A673 (cell line): ENCODE data around the gene FLT3. TPM values are rescaled to one million over a fixed set of nuclear protein-coding genes. Genes with fewer than 3 reads are reported as not detected.
A peak's percentile ranks its signal among the peaks of the same experiment; 100 is the strongest.
"Not testable (repeated sequence)": the region's sequence is repeated elsewhere in the genome, so short reads cannot be mapped to it uniquely, and the experiment has no call there.

Source experiments
- BruUV-seq: library from RNA; stranded (reverse); fragments of 400-500 nt; replicated peaks from 2 replicates; lab custom pipeline; 2021; lab: Mats Ljungman, UMichigan
- CTCF ChIA-PET: fragments of 300-600 bp; sonication (Branson Sonifier 250); formaldehyde crosslinking; loops from one replicate; lab custom pipeline; 2022; ENCODE audit warnings: antibody characterized with exemption; lab: Charles Lee
- POLR2A ChIA-PET: fragments of 300-600 bp; sonication (Branson Sonifier 250); formaldehyde crosslinking; loops from one replicate; lab custom pipeline; 2022; ENCODE audit warnings: antibody characterized with exemption; ENCODE audit not compliant: low non-redundant PET; lab: Charles Lee
- DNase-seq: peaks from one replicate; pipeline ENCODE4 v3.0.0-alpha.2; 2015; ENCODE audit warnings: low spot score
- H3K27ac ChIP-seq: fragments of 200-600 bp; sonication (generic); 2 replicates; pipeline ENCODE4 v1.5.1; 2016; ENCODE audit warnings: mixed run types, low read depth, mild to moderate bottlenecking, mixed read lengths, antibody characterized with exemption, low read length; ENCODE audit not compliant: poor library complexity, severe bottlenecking
- H3K27me3 ChIP-seq: fragments of 200-600 bp; sonication (generic); replicated peaks from 2 replicates; pipeline ENCODE4 v1.6.1; 2017; ENCODE audit warnings: mixed run types, low read depth, mild to moderate bottlenecking, mixed read lengths, antibody characterized with exemption, low read length; ENCODE audit not compliant: insufficient read depth, poor library complexity
- H3K36me3 ChIP-seq: fragments of 200-600 bp; sonication (generic); 2 replicates; pipeline ENCODE4 v1.6.1; 2016; ENCODE audit warnings: mixed run types, mild to moderate bottlenecking, mixed read lengths, antibody characterized with exemption, low read length; ENCODE audit not compliant: insufficient read depth, poor library complexity, severe bottlenecking
- H3K4me1 ChIP-seq: fragments of 200-600 bp; sonication (generic); 2 replicates; pipeline ENCODE4 v1.6.1; 2017; ENCODE audit warnings: mixed run types, mild to moderate bottlenecking, mixed read lengths, antibody characterized with exemption, low read length; ENCODE audit not compliant: insufficient read depth, poor library complexity, severe bottlenecking
- H3K4me3 ChIP-seq: fragments of 200-600 bp; sonication (generic); 2 replicates; pipeline ENCODE4 v1.5.1; 2016; ENCODE audit warnings: low read depth, mixed run types, mild to moderate bottlenecking, mixed read lengths, low read length; ENCODE audit not compliant: poor library complexity, severe bottlenecking
- H3K9me3 ChIP-seq: fragments of 200-600 bp; sonication (generic); 2 replicates; pipeline ENCODE4 v1.6.1; 2016; ENCODE audit warnings: mixed run types, low read depth, mild to moderate bottlenecking, mixed read lengths, antibody characterized with exemption, low read length; ENCODE audit not compliant: poor library complexity, severe bottlenecking
- EZH2 ChIP-seq: fragments of 200-600 bp; sonication (generic); IDR thresholded peaks from 2 replicates; pipeline ENCODE4 v1.6.1; 2017; ENCODE audit warnings: borderline replicate concordance, low read depth, mild to moderate bottlenecking, mixed read lengths, antibody characterized with exemption, low read length; ENCODE audit not compliant: poor library complexity, severe bottlenecking
- intact Hi-C: fragments of 100-400 bp; cut with micrococcal nuclease; formaldehyde crosslinking; loops from one replicate; pipeline ENCODE4 v1.10.0; 2022; ENCODE audit not compliant: unreplicated experiment
- total RNA-seq: library from RNA; stranded (reverse); gene quantifications from 2 replicates; pipeline ENCODE4 v1.2.3, GENCODE V29; 2021
- TF ChIP-seq, protein P1 (sequence below): fragments of 300-800, 200-600 bp; sonication (generic); conservative IDR thresholded peaks from 2 replicates; pipeline ENCODE4 v1.5.1; 2017; ENCODE audit warnings: low read depth, mild to moderate bottlenecking, antibody characterized with exemption, low read length, moderate library complexity, mixed read lengths

The FLT3 gene
- total RNA-seq, 1 experiment from 2014 or later, result 0.15 TPM

DNA sequence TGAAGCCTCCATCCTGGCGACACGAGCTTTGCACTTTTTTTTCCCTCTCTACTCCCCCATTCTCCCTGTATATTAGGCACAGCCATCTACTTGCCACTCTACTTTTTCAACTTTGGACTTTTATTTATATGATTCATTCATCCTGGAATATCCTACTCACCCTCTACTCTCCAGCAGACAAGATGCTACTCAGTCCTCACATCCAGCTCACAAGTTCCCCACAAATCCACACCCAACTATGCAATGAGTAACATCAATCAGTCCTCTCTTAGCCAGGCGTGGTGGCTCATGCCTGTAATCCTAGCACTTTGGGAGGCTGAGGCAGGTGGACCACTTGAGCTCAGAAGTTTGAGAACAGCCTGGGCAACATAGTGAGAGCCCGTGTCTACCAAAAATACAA lies 88.0 kb downstream of the FLT3 start:
- Histone ChIP-seq H3K36me3 (no peaks in the 10 kb centered on the region), H3K4me3 (no peak overlapping the region), H3K4me1 (no peaks in the 10 kb centered on the region), H3K27ac (no peak overlapping the region), H3K9me3 (no peaks in the 10 kb centered on the region), H3K27me3 (no peaks in the 10 kb centered on the region)
- TF ChIP-seq EZH2, result no peak
- POLR2A ChIA-PET, result interaction anchor here (0.5 kb wide), 1 partner anchor 583 kb away, joined by 3 read pairs; no protein-coding TSS in a partner anchor
- CTCF ChIA-PET, result no interaction called here
- no peak for DNase-seq
- intact Hi-C loops, result loop anchor here (10.0 kb wide), 1 partner anchor 262 kb away; no protein-coding TSS in a partner anchor
- BruUV-seq, result no TSS peak

DNA sequence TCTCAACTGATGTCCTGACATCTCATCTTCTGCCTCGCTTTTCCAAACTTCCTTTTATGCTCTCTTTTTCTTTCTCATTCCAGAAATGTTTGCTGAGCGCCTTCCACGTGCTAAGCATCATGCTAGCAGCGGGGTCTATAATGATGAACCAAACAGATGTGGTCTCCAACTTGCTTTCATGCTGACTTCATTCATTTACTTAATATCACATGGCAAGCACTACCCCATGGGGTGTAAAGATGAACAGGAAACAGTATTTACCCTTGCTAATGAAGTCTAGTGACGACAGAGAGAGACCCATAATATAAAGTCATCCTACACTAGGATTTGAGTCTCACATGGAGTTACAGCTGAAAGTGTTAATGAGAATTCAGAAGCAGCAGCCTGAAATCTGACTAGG lies 90.3 kb downstream of the FLT3 start:
- CTCF ChIA-PET, result no interaction called here
- peak; percentile 55 for DNase-seq

DNA sequence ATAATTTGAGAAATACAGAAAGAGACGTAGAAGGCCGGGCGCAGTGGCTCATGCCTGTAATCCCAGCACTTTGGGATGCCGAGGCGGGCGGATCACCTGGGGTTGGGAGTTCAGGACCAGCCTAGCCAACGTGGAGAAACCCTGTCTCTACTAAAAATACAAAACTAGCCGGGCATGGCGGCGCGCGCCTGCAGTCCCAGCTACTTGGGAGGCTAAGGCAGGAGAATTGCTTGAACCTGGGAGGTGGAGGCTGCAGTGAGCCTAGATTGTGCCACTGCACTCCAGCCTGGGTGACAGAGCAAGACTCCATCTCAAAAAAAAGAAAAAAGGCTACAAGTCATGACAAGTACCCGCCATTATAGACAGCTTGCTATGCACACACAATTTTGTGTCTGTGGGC lies 95.4 kb downstream of the FLT3 start:
- H3K27ac ChIP-seq, H3K4me3 ChIP-seq, DNase-seq, intact Hi-C loops, CTCF ChIA-PET, H3K27me3 ChIP-seq, POLR2A ChIA-PET, H3K4me1 ChIP-seq, H3K9me3 ChIP-seq, H3K36me3 ChIP-seq, BruUV-seq: not testable (repeated sequence)

More for the DNA sequence above, 90.3 kb downstream of the FLT3 start:
- Histone ChIP-seq H3K36me3 (no peaks in the 10 kb centered on the region), H3K4me3 (no peak overlapping the region), H3K27ac (no peak overlapping the region), H3K9me3 (no peaks in the 10 kb centered on the region), H3K27me3 (no peaks in the 10 kb centered on the region), H3K4me1 (no peaks in the 10 kb centered on the region)
- intact Hi-C loops, result loop anchor here (10.0 kb wide), 1 partner anchor 265 kb away; no protein-coding TSS in a partner anchor
- POLR2A ChIA-PET, result no interaction called here
- no TSS peak for BruUV-seq
- no peak for TF ChIP-seq EZH2
- TF ChIP-seq, protein P1, sequence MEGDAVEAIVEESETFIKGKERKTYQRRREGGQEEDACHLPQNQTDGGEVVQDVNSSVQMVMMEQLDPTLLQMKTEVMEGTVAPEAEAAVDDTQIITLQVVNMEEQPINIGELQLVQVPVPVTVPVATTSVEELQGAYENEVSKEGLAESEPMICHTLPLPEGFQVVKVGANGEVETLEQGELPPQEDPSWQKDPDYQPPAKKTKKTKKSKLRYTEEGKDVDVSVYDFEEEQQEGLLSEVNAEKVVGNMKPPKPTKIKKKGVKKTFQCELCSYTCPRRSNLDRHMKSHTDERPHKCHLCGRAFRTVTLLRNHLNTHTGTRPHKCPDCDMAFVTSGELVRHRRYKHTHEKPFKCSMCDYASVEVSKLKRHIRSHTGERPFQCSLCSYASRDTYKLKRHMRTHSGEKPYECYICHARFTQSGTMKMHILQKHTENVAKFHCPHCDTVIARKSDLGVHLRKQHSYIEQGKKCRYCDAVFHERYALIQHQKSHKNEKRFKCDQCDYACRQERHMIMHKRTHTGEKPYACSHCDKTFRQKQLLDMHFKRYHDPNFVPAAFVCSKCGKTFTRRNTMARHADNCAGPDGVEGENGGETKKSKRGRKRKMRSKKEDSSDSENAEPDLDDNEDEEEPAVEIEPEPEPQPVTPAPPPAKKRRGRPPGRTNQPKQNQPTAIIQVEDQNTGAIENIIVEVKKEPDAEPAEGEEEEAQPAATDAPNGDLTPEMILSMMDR, result no peak

DNA sequence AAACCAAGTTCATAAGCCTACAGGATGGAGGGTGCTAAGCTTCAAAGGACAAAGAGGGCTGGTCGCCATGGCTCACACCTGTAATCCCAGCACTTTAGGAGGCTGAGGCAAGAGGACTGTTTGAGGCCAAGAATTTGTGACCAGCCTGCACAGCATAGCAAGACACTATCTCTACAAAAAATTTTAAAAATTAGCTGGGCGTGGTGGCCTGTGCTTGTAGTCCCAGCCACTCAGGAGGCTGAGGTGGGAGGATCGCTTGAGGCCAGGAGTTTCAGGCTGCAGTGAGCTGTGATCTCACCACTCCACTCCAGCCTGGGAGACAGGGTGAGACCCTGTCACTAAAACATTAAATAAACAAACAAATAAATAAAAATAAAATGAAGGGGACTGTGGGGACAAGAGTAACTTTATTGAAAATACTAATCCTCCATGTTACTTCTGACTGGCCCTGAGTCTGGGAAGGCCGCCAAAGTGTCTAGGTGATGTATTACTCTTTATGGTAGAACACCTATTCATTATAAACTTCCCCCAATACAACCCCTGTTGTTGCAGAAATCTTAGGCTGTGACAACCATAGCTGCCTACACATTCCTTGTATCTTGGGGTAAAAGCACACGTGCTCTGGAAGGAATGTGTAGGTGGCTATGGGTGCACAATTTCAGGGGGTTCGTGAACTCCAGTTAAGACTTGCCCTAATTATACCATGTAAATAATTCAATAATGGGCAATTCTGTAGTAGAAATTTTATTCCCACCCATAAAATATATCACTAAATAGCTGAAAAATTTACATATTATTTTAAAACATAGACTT lies 97.3 kb downstream of the FLT3 start:
- intact Hi-C loops, result no loop called here
- ChIA-PET POLR2A (no interaction called here), CTCF (no interaction called here)
- Histone ChIP-seq H3K4me1 (no peaks in the 10 kb centered on the region), H3K4me3 (no peak overlapping the region), H3K36me3 (no peaks in the 10 kb centered on the region), H3K9me3 (no peaks in the 10 kb centered on the region), H3K27me3 (no peaks in the 10 kb centered on the region), H3K27ac (no peak overlapping the region)
- DNase-seq, result no peak
- no peak for TF ChIP-seq EZH2
- TF ChIP-seq, protein P1, result no peak
- BruUV-seq, result no TSS peak
